GM19035 (cell line): Measurements from ENCODE around the gene PROM1.

Experiments used
- ATAC-seq: cut with Tn5 transposase; IDR thresholded peaks from one replicate; pipeline ENCODE4 v1.9.1; 2021; ENCODE audit not compliant: unreplicated experiment

PROM1 gene

GRCh38 chr4:15951781-15952180, 132.0 kb downstream of the PROM1 start:
- ATAC-seq: no peak

- no peak for ATAC-seq
These were observed 135.0 kb downstream of the PROM1 start for GRCh38 chr4:15948826-15949225.

- no peak for ATAC-seq
These were observed 136.1 kb downstream of the PROM1 start for GRCh38 chr4:15947684-15948083.

- ATAC-seq: no peak
These were observed 138.3 kb downstream of the PROM1 start for GRCh38 chr4:15945516-15945915.

GRCh38 chr4:15944895-15945294, 138.9 kb downstream of the PROM1 start:
- ATAC-seq: no peak

GRCh38 chr4:15942283-15942682, 141.5 kb downstream of the PROM1 start:
- no peak for ATAC-seq

- ATAC-seq: no peak
These were observed 145.2 kb downstream of the PROM1 start, which contains the start of gene FGFBP1 for GRCh38 chr4:15938640-15939039. TSS of gene FGFBP1 (minus strand) at chr4:15938740. CDS start at chr4:15936632, 2,108 bp downstream.

GRCh38 chr4:15938182-15938581, 145.6 kb downstream of the PROM1 start:
- ATAC-seq: no peak

- no peak for ATAC-seq
These were observed 147.3 kb downstream of the PROM1 start for GRCh38 chr4:15936495-15936894.

GRCh38 chr4:15935504-15936402, 148.1 kb downstream of the PROM1 start:
- ATAC-seq: no peak

- ATAC-seq: no peak
These were observed 149.6 kb downstream of the PROM1 start for GRCh38 chr4:15934259-15934658.

- no peak for ATAC-seq
These were observed 152.2 kb downstream of the PROM1 start for GRCh38 chr4:15931451-15932210.

GRCh38 chr4:15930314-15930713, 153.5 kb downstream of the PROM1 start:
- ATAC-seq: no peak

GRCh38 chr4:15929540-15929939, 154.3 kb downstream of the PROM1 start:
- ATAC-seq: no peak

GRCh38 chr4:15928883-15929282, 154.9 kb downstream of the PROM1 start:
- no peak for ATAC-seq

GRCh38 chr4:15926486-15926885, 157.3 kb downstream of the PROM1 start:
- ATAC-seq: no peak

GRCh38 chr4:15925830-15926229, 158.0 kb downstream of the PROM1 start:
- ATAC-seq: no peak

- no peak for ATAC-seq
These were observed 162.3 kb downstream of the PROM1 start for GRCh38 chr4:15921592-15921932.

GRCh38 chr4:15920723-15921591, 162.9 kb downstream of the PROM1 start:
- ATAC-seq: no peak

GRCh38 chr4:15918484-15919129, 165.2 kb downstream of the PROM1 start:
- no peak for ATAC-seq
